HepG2 (cell line): Measurements from ENCODE around the gene OR2AJ1. TPM values are rescaled to one million over a fixed set of nuclear protein-coding genes. Genes with fewer than 3 reads are reported as not detected.

Experiments
- FIP1L1 ChIP-seq: fragments of 200-400 bp; formaldehyde crosslinking; IDR thresholded peaks from 2 replicates; pipeline ENCODE4 v1.6.1; 2018; ENCODE audit warnings: low read depth, mild to moderate bottlenecking, low read length, moderate library complexity, borderline replicate concordance; ENCODE audit not compliant: insufficient read depth
- NFKBIZ ChIP-seq: IDR thresholded peaks from 2 replicates; pipeline ENCODE4 v1.6.1; 2018; ENCODE audit warnings: missing genetic modification reagents, missing compliant biosample characterization
- NR1H2 ChIP-seq: sonication (generic); formaldehyde crosslinking; IDR thresholded peaks from 2 replicates; pipeline ENCODE4 v1.8.1; 2022; ENCODE audit warnings: low read depth, missing genetic modification reagents, borderline replicate concordance
- PAX8 ChIP-seq: sonication (generic); formaldehyde crosslinking; IDR thresholded peaks from 2 replicates; pipeline ENCODE4 v1.8.0; 2022; ENCODE audit warnings: mild to moderate bottlenecking, missing genetic modification reagents, borderline replicate concordance
- ZFP37 ChIP-seq: sonication (generic); formaldehyde crosslinking; IDR thresholded peaks from 2 replicates; pipeline ENCODE4 v1.4.0; 2020; ENCODE audit warnings: missing genetic modification reagents, borderline replicate concordance
- ZNF674 ChIP-seq: sonication (generic); formaldehyde crosslinking; IDR thresholded peaks from 2 replicates; pipeline ENCODE4 v1.5.0; 2020; ENCODE audit warnings: low read depth, mild to moderate bottlenecking, missing genetic modification reagents
- ZZZ3 ChIP-seq: sonication (generic); formaldehyde crosslinking; IDR thresholded peaks from 2 replicates; pipeline ENCODE4 v1.4.0; 2020; ENCODE audit warnings: missing genetic modification reagents, mild to moderate bottlenecking, borderline replicate concordance
- polyA plus RNA-seq, 8 experiments: library from polyadenylated mRNA; depleted of rRNA in 3 of 8; stranded (reverse) in 7 of 8; unstranded in 1 of 8; fragments of >200 nt; fragmentation: Illumina TruSeq in 4 of 8; extraction: Trizol in 4 of 8; gene quantifications; 2 replicates each; pipeline versions ENCODE4 v1.2.1 to v1.2.3, GENCODE V29; 2011 to 2016; ENCODE audit warnings: low read depth in 4 of 8, missing spikeins in 1 of 8, mixed read lengths in 1 of 8; ENCODE audit not compliant: insufficient read depth in 1 of 8
- total RNA-seq, 5 experiments: library from RNA; depleted of rRNA; stranded (reverse); fragments of >200 nt; fragmentation: Illumina TruSeq; extraction: Trizol; gene quantifications; 2 replicates each; pipeline ENCODE4 v1.2.3, GENCODE V29; 2016; ENCODE audit warnings: low read depth in 1 of 5
- TF ChIP-seq, protein P1 (sequence below), 2 experiments: IDR thresholded peaks; 2 replicates each; pipeline ENCODE4 v1.6.1; 2011 to 2012; ENCODE audit warnings: low read length in 2 of 2, borderline replicate concordance in 1 of 2, low read depth in 1 of 2, mild to moderate bottlenecking in 1 of 2, moderate library complexity in 1 of 2
- TF ChIP-seq, protein P2 (sequence below): sonication (generic); formaldehyde crosslinking; conservative IDR thresholded peaks from 2 replicates; pipeline ENCODE4 v1.8.0; 2022; ENCODE audit warnings: low read depth, missing genetic modification reagents
- TF ChIP-seq, protein P3 (sequence below): sonication (generic); formaldehyde crosslinking; IDR thresholded peaks from 2 replicates; pipeline ENCODE4 v1.4.0; 2020; ENCODE audit warnings: low read depth, mild to moderate bottlenecking, missing genetic modification reagents

OR2AJ1 gene
- total and polyA plus RNA-seq, 2 of the 13 experiments (the other 11 are each of a cell fraction or from before 2014, with no cell fraction given): not detected

DNA sequence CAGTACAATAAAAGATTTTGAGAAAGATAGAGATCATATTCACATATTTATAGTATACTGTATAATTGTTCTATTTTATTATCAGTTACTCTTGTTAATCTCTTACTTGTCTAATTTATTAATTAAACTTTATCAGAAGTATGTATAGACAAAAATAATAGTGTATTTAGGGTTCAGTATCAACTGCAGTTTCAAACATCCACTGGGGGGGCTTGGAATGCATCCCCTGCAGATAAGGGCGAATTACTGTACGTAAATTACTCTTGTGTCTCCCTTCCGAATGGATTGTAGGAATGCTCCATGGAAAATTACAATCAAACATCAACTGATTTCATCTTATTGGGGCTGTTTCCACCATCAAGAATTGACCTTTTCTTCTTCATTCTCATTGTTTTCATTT is 23.9 kb downstream of the OR2AJ1 start, which contains the start of gene OR2L8 (continued):
- TF ChIP-seq, protein P1, sequence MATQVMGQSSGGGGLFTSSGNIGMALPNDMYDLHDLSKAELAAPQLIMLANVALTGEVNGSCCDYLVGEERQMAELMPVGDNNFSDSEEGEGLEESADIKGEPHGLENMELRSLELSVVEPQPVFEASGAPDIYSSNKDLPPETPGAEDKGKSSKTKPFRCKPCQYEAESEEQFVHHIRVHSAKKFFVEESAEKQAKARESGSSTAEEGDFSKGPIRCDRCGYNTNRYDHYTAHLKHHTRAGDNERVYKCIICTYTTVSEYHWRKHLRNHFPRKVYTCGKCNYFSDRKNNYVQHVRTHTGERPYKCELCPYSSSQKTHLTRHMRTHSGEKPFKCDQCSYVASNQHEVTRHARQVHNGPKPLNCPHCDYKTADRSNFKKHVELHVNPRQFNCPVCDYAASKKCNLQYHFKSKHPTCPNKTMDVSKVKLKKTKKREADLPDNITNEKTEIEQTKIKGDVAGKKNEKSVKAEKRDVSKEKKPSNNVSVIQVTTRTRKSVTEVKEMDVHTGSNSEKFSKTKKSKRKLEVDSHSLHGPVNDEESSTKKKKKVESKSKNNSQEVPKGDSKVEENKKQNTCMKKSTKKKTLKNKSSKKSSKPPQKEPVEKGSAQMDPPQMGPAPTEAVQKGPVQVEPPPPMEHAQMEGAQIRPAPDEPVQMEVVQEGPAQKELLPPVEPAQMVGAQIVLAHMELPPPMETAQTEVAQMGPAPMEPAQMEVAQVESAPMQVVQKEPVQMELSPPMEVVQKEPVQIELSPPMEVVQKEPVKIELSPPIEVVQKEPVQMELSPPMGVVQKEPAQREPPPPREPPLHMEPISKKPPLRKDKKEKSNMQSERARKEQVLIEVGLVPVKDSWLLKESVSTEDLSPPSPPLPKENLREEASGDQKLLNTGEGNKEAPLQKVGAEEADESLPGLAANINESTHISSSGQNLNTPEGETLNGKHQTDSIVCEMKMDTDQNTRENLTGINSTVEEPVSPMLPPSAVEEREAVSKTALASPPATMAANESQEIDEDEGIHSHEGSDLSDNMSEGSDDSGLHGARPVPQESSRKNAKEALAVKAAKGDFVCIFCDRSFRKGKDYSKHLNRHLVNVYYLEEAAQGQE (IDR thresholded peaks at IDR 0.05; ENCODE audit: borderline replicate concordance in 1 of 2, low read depth in 1 of 2, low read length in 2 of 2): no peak
- TF ChIP-seq, protein P2, sequence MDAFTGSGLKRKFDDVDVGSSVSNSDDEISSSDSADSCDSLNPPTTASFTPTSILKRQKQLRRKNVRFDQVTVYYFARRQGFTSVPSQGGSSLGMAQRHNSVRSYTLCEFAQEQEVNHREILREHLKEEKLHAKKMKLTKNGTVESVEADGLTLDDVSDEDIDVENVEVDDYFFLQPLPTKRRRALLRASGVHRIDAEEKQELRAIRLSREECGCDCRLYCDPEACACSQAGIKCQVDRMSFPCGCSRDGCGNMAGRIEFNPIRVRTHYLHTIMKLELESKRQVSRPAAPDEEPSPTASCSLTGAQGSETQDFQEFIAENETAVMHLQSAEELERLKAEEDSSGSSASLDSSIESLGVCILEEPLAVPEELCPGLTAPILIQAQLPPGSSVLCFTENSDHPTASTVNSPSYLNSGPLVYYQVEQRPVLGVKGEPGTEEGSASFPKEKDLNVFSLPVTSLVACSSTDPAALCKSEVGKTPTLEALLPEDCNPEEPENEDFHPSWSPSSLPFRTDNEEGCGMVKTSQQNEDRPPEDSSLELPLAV (CRISPR knock-in tag): no peak
- TF ChIP-seq FIP1L1: no peak
- no peak for TF ChIP-seq NR1H2 (CRISPR knock-in tag)
- TF ChIP-seq, protein P3, sequence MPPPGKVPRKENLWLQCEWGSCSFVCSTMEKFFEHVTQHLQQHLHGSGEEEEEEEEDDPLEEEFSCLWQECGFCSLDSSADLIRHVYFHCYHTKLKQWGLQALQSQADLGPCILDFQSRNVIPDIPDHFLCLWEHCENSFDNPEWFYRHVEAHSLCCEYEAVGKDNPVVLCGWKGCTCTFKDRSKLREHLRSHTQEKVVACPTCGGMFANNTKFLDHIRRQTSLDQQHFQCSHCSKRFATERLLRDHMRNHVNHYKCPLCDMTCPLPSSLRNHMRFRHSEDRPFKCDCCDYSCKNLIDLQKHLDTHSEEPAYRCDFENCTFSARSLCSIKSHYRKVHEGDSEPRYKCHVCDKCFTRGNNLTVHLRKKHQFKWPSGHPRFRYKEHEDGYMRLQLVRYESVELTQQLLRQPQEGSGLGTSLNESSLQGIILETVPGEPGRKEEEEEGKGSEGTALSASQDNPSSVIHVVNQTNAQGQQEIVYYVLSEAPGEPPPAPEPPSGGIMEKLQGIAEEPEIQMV (CRISPR knock-in tag): no peak
- no peak for TF ChIP-seq ZNF674 (CRISPR knock-in tag)
- TF ChIP-seq ZFP37: no peak
- TF ChIP-seq NFKBIZ (CRISPR knock-in tag): no peak
- no peak for TF ChIP-seq ZZZ3 (CRISPR knock-in tag)
- no peak for TF ChIP-seq PAX8 (CRISPR knock-in tag)
- TF ChIP-seq, all 625 proteins: peak for 0
